ENCODE results near the gene SLC22A23. TPM values are rescaled to one million over a fixed set of nuclear protein-coding genes. Genes with fewer than 3 reads are reported as not detected.
A peak's percentile ranks its signal among the peaks of the same experiment; 100 is the strongest.

SLC22A23 gene
- total RNA-seq, 1 donor from 2014 or later, result 5.7 TPM

GRCh38 chr6:3237761-3238662, 218.8 kb downstream of the SLC22A23 start:
- Mint-ChIP-seq H3K4me3 (ENCODE audit: unreplicated experiment) (no peak overlapping the region), H3K27ac (ENCODE audit: unreplicated experiment) (no peak overlapping the region), H3K9me3 (ENCODE audit: unreplicated experiment) (peaks cover 5% of the 10 kb centered on the region), H3K27me3 (ENCODE audit: low read depth, unreplicated experiment) (peaks cover 20% of the 10 kb centered on the region), H3K36me3 (ENCODE audit: low read depth, unreplicated experiment) (peaks cover 2% of the 10 kb centered on the region), H3K4me1 (ENCODE audit: low read depth, unreplicated experiment) (no peaks in the 10 kb centered on the region)
- Histone ChIP-seq H3K4me3 (ENCODE audit: insufficient read depth, low read depth, low read length) (no peak overlapping the region), H3K4me2 (ENCODE audit: low read length) (no peak overlapping the region), H4K20me1 (ENCODE audit: insufficient read depth, low read length) (no peaks in the 10 kb centered on the region), H3K36me3 (ENCODE audit: insufficient read depth, low read length) (no peaks in the 10 kb centered on the region), H3K9ac (ENCODE audit: low read length) (no peak overlapping the region), H3K4me1 (ENCODE audit: insufficient read depth, low read length) (no peaks in the 10 kb centered on the region), H3K27me3 (ENCODE audit: insufficient read depth, low read length) (peaks cover 12% of the 10 kb centered on the region), H2AFZ (ENCODE audit: low read depth, low read length) (peak overlapping the region; percentile 14), H3K79me2 (ENCODE audit: insufficient read depth, low read length) (no peaks in the 10 kb centered on the region), H3K9me3 (ENCODE audit: insufficient read depth, low read depth, low read length) (no peaks in the 10 kb centered on the region), H3K27ac (ENCODE audit: low read depth, low read length) (no peak overlapping the region)
- FAIRE-seq (no peak), DNase-seq (ENCODE audit: low read depth) (no peak)
- TF ChIP-seq EZH2 (IDR thresholded peaks at IDR 0.05; ENCODE audit: insufficient read depth, low read length) (no peak), CTCF (IDR thresholded peaks at IDR 0.05; ENCODE audit: insufficient read depth, low read depth, low read length) (peak; percentile 5)

- H3K4me3 ChIP-seq (ENCODE audit: insufficient read depth, low read depth, low read length), result no peak overlapping the region
Measured at GRCh38 chr6:3236005-3236404, 220.8 kb downstream of the SLC22A23 start.

More at GRCh38 chr6:3236005-3236404, 220.8 kb downstream of the SLC22A23 start:
- Histone ChIP-seq H3K27ac (ENCODE audit: low read depth, low read length) (no peak overlapping the region), H3K4me2 (ENCODE audit: low read length) (no peak overlapping the region), H3K9ac (ENCODE audit: low read length) (no peak overlapping the region), H3K36me3 (ENCODE audit: insufficient read depth, low read length) (no peaks in the 10 kb centered on the region), H3K27me3 (ENCODE audit: insufficient read depth, low read length) (peaks cover 25% of the 10 kb centered on the region), H3K9me3 (ENCODE audit: insufficient read depth, low read depth, low read length) (no peaks in the 10 kb centered on the region), H2AFZ (ENCODE audit: low read depth, low read length) (no peak overlapping the region), H3K4me1 (ENCODE audit: insufficient read depth, low read length) (peaks cover 9% of the 10 kb centered on the region), H3K79me2 (ENCODE audit: insufficient read depth, low read length) (no peaks in the 10 kb centered on the region), H4K20me1 (ENCODE audit: insufficient read depth, low read length) (no peaks in the 10 kb centered on the region)
- peaks cover 6% of the 10 kb centered on the region for H3K4me1 Mint-ChIP-seq (ENCODE audit: low read depth, unreplicated experiment)
- H3K36me3 Mint-ChIP-seq (ENCODE audit: low read depth, unreplicated experiment), result no peaks in the 10 kb centered on the region
- H3K27ac Mint-ChIP-seq (ENCODE audit: unreplicated experiment), result no peak overlapping the region
- no peak overlapping the region for H3K4me3 Mint-ChIP-seq (ENCODE audit: unreplicated experiment)
- DNase-seq (ENCODE audit: low read depth), result no peak
- no peaks in the 10 kb centered on the region for H3K9me3 Mint-ChIP-seq (ENCODE audit: unreplicated experiment)
- peaks cover 15% of the 10 kb centered on the region for H3K27me3 Mint-ChIP-seq (ENCODE audit: low read depth, unreplicated experiment)
- FAIRE-seq, result no peak
- TF ChIP-seq EZH2 (IDR thresholded peaks at IDR 0.05; ENCODE audit: insufficient read depth, low read length) (no peak), CTCF (IDR thresholded peaks at IDR 0.05; ENCODE audit: insufficient read depth, low read depth, low read length) (no peak)
